ENCODE data around the gene SLC6A5.

Gene SLC6A5

DNA sequence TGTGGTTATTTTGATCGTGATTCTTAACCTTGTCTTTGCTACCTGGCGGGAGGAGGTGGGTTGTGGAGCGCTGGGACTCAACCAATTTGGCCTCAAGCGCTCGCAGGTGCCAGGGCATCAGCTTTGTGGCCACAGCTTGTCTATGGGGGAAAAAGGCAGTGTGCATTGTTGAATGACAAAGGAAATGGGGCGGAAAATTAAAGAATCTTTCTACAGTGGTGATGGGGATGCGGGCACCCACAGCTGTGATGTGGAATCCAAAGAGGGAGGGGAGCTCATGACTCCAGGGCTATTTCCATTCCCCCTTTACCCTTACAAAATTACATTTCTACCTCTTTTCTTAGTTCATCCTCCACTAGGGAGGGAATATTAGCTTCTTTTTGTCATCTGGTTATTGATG, 1.1 kb downstream of the SLC6A5 start:
- TF ChIP-seq, protein P1, sequence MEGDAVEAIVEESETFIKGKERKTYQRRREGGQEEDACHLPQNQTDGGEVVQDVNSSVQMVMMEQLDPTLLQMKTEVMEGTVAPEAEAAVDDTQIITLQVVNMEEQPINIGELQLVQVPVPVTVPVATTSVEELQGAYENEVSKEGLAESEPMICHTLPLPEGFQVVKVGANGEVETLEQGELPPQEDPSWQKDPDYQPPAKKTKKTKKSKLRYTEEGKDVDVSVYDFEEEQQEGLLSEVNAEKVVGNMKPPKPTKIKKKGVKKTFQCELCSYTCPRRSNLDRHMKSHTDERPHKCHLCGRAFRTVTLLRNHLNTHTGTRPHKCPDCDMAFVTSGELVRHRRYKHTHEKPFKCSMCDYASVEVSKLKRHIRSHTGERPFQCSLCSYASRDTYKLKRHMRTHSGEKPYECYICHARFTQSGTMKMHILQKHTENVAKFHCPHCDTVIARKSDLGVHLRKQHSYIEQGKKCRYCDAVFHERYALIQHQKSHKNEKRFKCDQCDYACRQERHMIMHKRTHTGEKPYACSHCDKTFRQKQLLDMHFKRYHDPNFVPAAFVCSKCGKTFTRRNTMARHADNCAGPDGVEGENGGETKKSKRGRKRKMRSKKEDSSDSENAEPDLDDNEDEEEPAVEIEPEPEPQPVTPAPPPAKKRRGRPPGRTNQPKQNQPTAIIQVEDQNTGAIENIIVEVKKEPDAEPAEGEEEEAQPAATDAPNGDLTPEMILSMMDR (IDR thresholded peaks at IDR 0.05; ENCODE audit: insufficient read depth, low read length, missing control alignments), result no peak
- H3K4me3 ChIP-seq (ENCODE audit: low read depth, low read length), result no peak overlapping the region
- POLR2A ChIA-PET, result interaction anchor here (0.6 kb wide), 1 partner anchor 207 kb away, joined by 3 read pairs; no protein-coding TSS in a partner anchor
- CTCF ChIA-PET, result interaction anchor here (0.9 to 3.1 kb wide), 2 partner anchors 8 to 10 kb away, joined by 3 to 11 read pairs; no protein-coding TSS in a partner anchor
- no peak for DNase-seq (ENCODE audit: low read depth, low spot score)

DNA sequence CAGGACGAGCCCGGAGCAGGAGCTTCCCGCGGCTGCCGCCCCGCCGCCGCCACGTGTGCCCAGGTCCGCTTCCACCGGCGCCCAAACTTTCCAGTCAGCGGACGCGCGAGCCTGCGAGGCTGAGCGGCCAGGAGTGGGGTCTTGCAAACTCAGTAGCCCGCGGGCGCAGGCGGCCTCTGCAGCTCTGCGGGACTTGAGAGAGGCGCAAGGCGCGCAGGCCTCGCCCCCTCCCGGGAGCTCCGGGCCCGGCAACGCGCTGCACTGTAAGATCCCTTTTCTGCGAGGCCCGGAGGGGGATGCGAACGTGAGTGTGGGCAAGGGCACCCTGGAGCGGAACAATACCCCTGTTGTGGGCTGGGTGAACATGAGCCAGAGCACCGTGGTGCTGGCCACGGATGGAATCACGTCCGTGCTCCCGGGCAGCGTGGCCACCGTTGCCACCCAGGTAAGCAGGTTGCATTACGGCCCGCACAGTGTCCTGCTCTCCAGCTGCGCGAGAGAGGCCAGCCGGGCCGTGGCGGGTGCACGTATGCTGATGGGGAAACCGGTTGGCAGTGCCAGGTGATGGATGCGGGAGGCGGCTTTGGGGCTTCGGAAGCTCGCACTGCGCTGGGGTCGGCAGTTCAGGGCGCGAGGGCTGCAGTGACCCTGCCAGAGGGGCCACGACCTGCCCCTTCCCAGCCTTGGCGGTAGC, 2.0 kb downstream of the SLC6A5 start:
- no peak for DNase-seq (ENCODE audit: low read depth, low spot score)
- TF ChIP-seq, protein P1 (IDR thresholded peaks at IDR 0.05; ENCODE audit: insufficient read depth, low read length, missing control alignments), result no peak
- ChIA-PET POLR2A (interaction anchor here (0.6 kb wide), 1 partner anchor 208 kb away, joined by 3 read pairs; no protein-coding TSS in a partner anchor), CTCF (interaction anchor here (3.1 kb wide), 1 partner anchor 9 kb away, joined by 11 read pairs; no protein-coding TSS in a partner anchor)
- H3K4me3 ChIP-seq (ENCODE audit: low read depth, low read length), result no peak overlapping the region

DNA sequence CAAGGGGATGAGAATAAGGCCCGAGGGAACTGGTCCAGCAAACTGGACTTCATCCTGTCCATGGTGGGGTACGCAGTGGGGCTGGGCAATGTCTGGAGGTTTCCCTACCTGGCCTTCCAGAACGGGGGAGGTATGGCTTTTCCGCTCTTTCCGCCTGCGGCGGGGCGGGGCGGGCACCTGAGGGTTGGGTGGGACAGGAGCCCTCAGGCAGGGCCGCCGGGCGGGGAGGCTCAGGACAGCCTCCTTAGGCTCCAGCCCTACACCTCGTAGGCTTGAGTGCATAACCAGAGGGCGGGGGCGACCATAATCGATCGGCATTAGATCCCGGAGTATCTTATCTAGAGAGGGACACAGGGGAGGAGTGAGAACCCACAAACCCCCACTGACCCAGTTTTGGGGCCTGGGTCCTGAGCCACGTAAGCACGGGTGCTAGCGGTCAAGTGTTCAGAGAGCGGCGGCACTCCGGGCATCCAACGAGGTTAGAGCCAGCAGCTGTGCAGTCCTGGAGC, 4.9 kb downstream of the SLC6A5 start:
- ChIA-PET POLR2A (no interaction called here), CTCF (no interaction called here)
- no peak overlapping the region for H3K4me3 ChIP-seq (ENCODE audit: low read depth, low read length)
- TF ChIP-seq, protein P1 (IDR thresholded peaks at IDR 0.05; ENCODE audit: insufficient read depth, low read length, missing control alignments), result no peak
- no peak for DNase-seq (ENCODE audit: low read depth, low spot score)

DNA sequence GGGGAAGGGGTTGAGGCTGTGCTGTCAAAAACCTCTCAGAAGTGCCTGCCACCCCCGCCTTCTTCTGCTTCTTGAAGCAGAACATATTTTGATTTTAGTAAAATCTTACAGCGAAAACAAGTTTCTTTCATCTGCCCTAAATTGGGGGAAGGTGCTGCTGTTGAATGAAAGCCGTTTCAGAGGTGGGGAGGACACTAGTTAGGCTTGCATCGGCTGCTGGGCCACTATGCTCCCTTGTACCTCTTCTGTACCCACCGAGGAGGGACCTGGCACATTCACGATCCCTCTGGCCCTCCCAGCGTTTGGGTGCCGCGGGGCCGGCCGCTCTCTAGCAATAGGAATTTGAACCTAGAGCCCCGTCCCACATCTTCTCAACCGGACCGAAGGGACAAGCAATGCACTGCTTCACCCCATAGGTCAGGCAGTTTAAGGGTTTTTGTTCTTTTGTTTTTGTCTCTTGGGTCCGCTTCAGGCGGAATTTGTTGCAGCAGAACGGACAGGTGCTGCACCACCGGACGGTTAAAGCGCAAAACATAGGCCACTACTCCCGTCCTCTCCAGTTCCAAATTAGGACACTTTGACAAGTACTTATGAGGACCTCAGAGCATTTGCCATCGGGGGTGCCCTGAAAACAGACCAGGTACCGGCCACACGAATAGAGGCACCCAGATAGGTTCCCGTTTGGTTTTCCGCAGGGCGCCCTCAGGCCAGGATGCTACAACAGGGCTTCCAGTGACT, 5.6 kb downstream of the SLC6A5 start:
- no peak for DNase-seq (ENCODE audit: low read depth, low spot score)
- CTCF ChIA-PET, result no interaction called here
- TF ChIP-seq, protein P1 (IDR thresholded peaks at IDR 0.05; ENCODE audit: insufficient read depth, low read length, missing control alignments), result no peak
- H3K4me3 ChIP-seq (ENCODE audit: low read depth, low read length), result no peak overlapping the region
- POLR2A ChIA-PET, result no interaction called here

DNA sequence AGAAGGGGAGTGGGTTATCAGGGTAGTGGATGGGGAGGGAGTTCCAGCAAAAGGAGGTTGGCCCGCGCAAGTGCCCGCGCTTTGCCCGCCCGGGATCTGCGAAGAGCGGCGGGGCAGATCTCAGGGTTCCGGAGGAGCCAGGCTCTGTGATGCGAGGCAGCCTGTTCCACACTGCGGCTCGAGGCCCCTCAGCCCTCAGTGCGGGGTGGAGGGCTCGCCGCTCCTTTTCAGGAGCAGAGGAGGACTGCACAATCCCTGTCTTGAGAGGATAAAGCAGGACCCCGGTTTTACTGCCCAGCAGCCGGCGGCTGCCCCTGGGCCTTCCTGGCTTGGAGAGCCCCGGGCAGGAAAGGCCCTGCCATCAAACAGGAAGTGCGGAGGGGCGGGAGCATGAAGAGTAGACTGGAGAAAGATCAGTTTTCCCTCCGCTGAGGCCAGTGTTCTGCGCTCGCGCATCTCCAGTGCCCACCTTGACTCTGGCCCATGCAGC, 6.2 kb downstream of the SLC6A5 start:
- H3K4me3 ChIP-seq (ENCODE audit: low read depth, low read length), result no peak overlapping the region
- CTCF ChIA-PET, result no interaction called here
- POLR2A ChIA-PET, result no interaction called here
- no peak for DNase-seq (ENCODE audit: low read depth, low spot score)
- TF ChIP-seq, protein P1 (IDR thresholded peaks at IDR 0.05; ENCODE audit: insufficient read depth, low read length, missing control alignments), result no peak

DNA sequence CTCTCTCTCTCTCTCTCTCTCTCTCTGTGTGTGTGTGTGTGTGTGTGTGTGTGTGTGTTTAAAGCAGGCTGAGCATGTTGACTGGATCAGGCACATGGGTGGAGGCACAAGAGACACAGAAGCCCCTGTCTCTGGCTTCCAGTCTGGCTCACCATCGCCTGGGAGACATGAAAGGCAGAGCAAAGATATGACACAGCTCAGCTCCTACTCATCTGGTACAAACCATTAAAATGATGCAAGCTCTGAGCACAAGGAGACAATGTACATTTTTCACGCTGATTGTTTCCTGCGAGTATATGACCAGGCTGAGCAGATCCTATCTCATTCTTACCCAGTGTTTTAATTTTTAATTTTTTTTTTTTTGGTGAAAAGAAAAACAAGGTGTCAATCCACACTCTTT, 9.5 kb downstream of the SLC6A5 start:
- H3K4me3 ChIP-seq (ENCODE audit: low read depth, low read length), result no peak overlapping the region
- CTCF ChIA-PET, result interaction anchor here (1.1 to 5.9 kb wide), 4 partner anchors 9 to 511 kb away, joined by 3 to 67 read pairs (median 8); no protein-coding TSS in a partner anchor
- no peak for DNase-seq (ENCODE audit: low read depth, low spot score)
- POLR2A ChIA-PET, result no interaction called here
- TF ChIP-seq, protein P1 (IDR thresholded peaks at IDR 0.05; ENCODE audit: insufficient read depth, low read length, missing control alignments), result no peak
